ENCODE results near the gene PTPRA. TPM values are rescaled to one million over a fixed set of nuclear protein-coding genes. Genes with fewer than 3 reads are reported as not detected.

PTPRA gene
- polyA plus RNA-seq, 1 donor (not counting 4 experiments of a cell fraction or from before 2014, with no cell fraction given): 53.3 TPM

- dilution Hi-C loops (cut with MboI; ENCODE audit: extremely low pct_ligation_motif_present, low sequenced_read_pairs): no loop called here
- Histone ChIP-seq H3K4me3 (ENCODE audit: control insufficient read depth in 2 of 3, extremely low read depth in 1 of 3, insufficient read depth in 2 of 3, low read depth in 1 of 3, low read length in 3 of 3) (no peak overlapping the region), H3K4me2 (ENCODE audit: control insufficient read depth, extremely low read depth, insufficient read depth, low read depth, low read length) (no peak overlapping the region), H3K9ac (ENCODE audit: control insufficient read depth, extremely low read depth, insufficient read depth, low read length) (no peak overlapping the region), H3K27ac (ENCODE audit: control insufficient read depth, insufficient read depth, low read length) (no peak overlapping the region), H3K27me3 (ENCODE audit: control insufficient read depth, extremely low read depth, insufficient read depth, low read length) (no peaks in the 10 kb centered on the region), H3K36me3 (ENCODE audit: control insufficient read depth in 2 of 2, extremely low read depth in 1 of 2, insufficient read depth in 2 of 2, low read length in 2 of 2) (no peaks in the 10 kb centered on the region), H3K9me3 (ENCODE audit: control insufficient read depth, low read depth, low read length) (no peaks in the 10 kb centered on the region), H4K20me1 (ENCODE audit: control insufficient read depth, extremely low read depth, insufficient read depth, low read length) (no peaks in the 10 kb centered on the region), H3K79me2 (ENCODE audit: control insufficient read depth, insufficient read depth, low read length) (no peaks in the 10 kb centered on the region), H2AFZ (ENCODE audit: control insufficient read depth, low read length) (no peak overlapping the region), H3K4me1 (ENCODE audit: control insufficient read depth, extremely low read depth, insufficient read depth, low read length) (peaks cover 4% of the 10 kb centered on the region), H3K9me1 (ENCODE audit: control insufficient read depth, extremely low read depth, insufficient read depth, low read length) (peaks cover 2% of the 10 kb centered on the region)
- TF ChIP-seq CTCF (optimal IDR thresholded peaks at IDR 0.05 in 1 of 3, IDR thresholded peaks at IDR 0.05 in 1 of 3, conservative IDR thresholded peaks at IDR 0.05 in 1 of 3; ENCODE audit: extremely low read depth in 1 of 3, insufficient read depth in 2 of 3, low read length in 3 of 3): no peak
- TF ChIP-seq EZH2 (IDR thresholded peaks at IDR 0.05; ENCODE audit: low read length): no peak
- no peak for FAIRE-seq
- DNase-seq (ENCODE audit: low read depth, low spot score): no peak
These were observed 27.7 kb upstream of the PTPRA start for GRCh38 chr20:2845607-2846006.

- no peak overlapping the region for H2AFZ ChIP-seq (ENCODE audit: control insufficient read depth, low read length)
- no peak overlapping the region for H3K27ac ChIP-seq (ENCODE audit: control insufficient read depth, insufficient read depth, low read length)
- H3K4me3 ChIP-seq (ENCODE audit: control insufficient read depth in 2 of 3, extremely low read depth in 1 of 3, insufficient read depth in 2 of 3, low read depth in 1 of 3, low read length in 3 of 3): no peak overlapping the region
- H3K79me2 ChIP-seq (ENCODE audit: control insufficient read depth, insufficient read depth, low read length): no peaks in the 10 kb centered on the region
- TF ChIP-seq EZH2 (IDR thresholded peaks at IDR 0.05; ENCODE audit: low read length) (no peak), CTCF (optimal IDR thresholded peaks at IDR 0.05 in 1 of 3, IDR thresholded peaks at IDR 0.05 in 1 of 3, conservative IDR thresholded peaks at IDR 0.05 in 1 of 3; ENCODE audit: extremely low read depth in 1 of 3, insufficient read depth in 2 of 3, low read length in 3 of 3) (no peak)
- dilution Hi-C loops (cut with MboI; ENCODE audit: extremely low pct_ligation_motif_present, low sequenced_read_pairs): no loop called here
- H3K9ac ChIP-seq (ENCODE audit: control insufficient read depth, extremely low read depth, insufficient read depth, low read length): no peak overlapping the region
- no peaks in the 10 kb centered on the region for H3K27me3 ChIP-seq (ENCODE audit: control insufficient read depth, extremely low read depth, insufficient read depth, low read length)
- H3K9me3 ChIP-seq (ENCODE audit: control insufficient read depth, low read depth, low read length): no peaks in the 10 kb centered on the region
- DNase-seq (ENCODE audit: low read depth, low spot score): no peak
- FAIRE-seq: no peak
- H3K9me1 ChIP-seq (ENCODE audit: control insufficient read depth, extremely low read depth, insufficient read depth, low read length): peaks cover 2% of the 10 kb centered on the region
- H4K20me1 ChIP-seq (ENCODE audit: control insufficient read depth, extremely low read depth, insufficient read depth, low read length): no peaks in the 10 kb centered on the region
- no peak overlapping the region for H3K4me2 ChIP-seq (ENCODE audit: control insufficient read depth, extremely low read depth, insufficient read depth, low read depth, low read length)
- no peaks in the 10 kb centered on the region for H3K4me1 ChIP-seq (ENCODE audit: control insufficient read depth, extremely low read depth, insufficient read depth, low read length)
- H3K36me3 ChIP-seq (ENCODE audit: control insufficient read depth in 2 of 2, extremely low read depth in 1 of 2, insufficient read depth in 2 of 2, low read length in 2 of 2): no peaks in the 10 kb centered on the region
These were observed 26.6 kb upstream of the PTPRA start for GRCh38 chr20:2846698-2847097.

All from keratinocyte (primary cell).